HEK293 (cell line): ENCODE measurements around the gene FUT6.

Experiments used
- CTCF ChIA-PET: fragments of 350-600 bp; formaldehyde crosslinking; extraction: SDS; loops from one replicate; lab custom pipeline; 2021; ENCODE audit warnings: antibody characterized with exemption; lab: Yijun Ruan, JAX
- POLR2A ChIA-PET: fragments of 300-600 bp; formaldehyde crosslinking; extraction: SDS; loops from one replicate; lab custom pipeline; 2020; ENCODE audit warnings: antibody characterized with exemption, inconsistent platforms; lab: Yijun Ruan, JAX
- H3K27ac ChIP-seq: fragments of 200-500 bp; sonication (Bioruptor generic); 2 replicates; pipeline ENCODE4 v1.5.1; 2014; ENCODE audit warnings: low read depth, low read length, control low read depth, inconsistent platforms; ENCODE audit errors: extremely low read depth
- H3K36me3 ChIP-seq, 2 experiments: fragments of 200-500 bp in 1 of 2; sonication (Bioruptor generic) in 1 of 2; 1 replicate in 1 of 2; 2 replicates in 1 of 2; pipeline ENCODE4 v1.5.1; 2014 to 2017; ENCODE audit warnings: inconsistent platforms in 2 of 2, low read length in 2 of 2; ENCODE audit not compliant: control insufficient read depth in 2 of 2, insufficient read depth in 1 of 2
- H3K4me1 ChIP-seq: fragments of 200-500 bp; sonication (Bioruptor generic); 2 replicates; pipeline ENCODE4 v1.5.1; 2014; ENCODE audit warnings: mild to moderate bottlenecking, low read length, inconsistent platforms; ENCODE audit not compliant: control insufficient read depth, insufficient read depth
- H3K4me3 ChIP-seq: 2 replicates; pipeline ENCODE4 v1.5.1; 2011; ENCODE audit warnings: low read depth, mild to moderate bottlenecking, control low read depth, low read length, moderate library complexity
- H3K9me3 ChIP-seq: fragments of 200-500 bp; sonication (Bioruptor generic); 2 replicates; pipeline ENCODE4 v1.5.1; 2014; ENCODE audit warnings: low read depth, low read length, inconsistent platforms; ENCODE audit not compliant: control insufficient read depth, insufficient read depth
- IKZF3 ChIP-seq: fragments of 450-650 bp; IDR thresholded peaks from 2 replicates; pipeline ENCODE4 v1.5.0; 2018; ENCODE audit warnings: missing biosample characterization, mild to moderate bottlenecking, missing genetic modification characterization, moderate library complexity
- KLF10 ChIP-seq: fragments of 450-650 bp; IDR thresholded peaks from 2 replicates; pipeline ENCODE4 v1.5.1; 2018; ENCODE audit warnings: missing biosample characterization, mild to moderate bottlenecking, missing genetic modification characterization
- KLF16 ChIP-seq: fragments of 450-650 bp; formaldehyde crosslinking; IDR thresholded peaks from 2 replicates; pipeline ENCODE4 v1.5.1; 2017; ENCODE audit warnings: missing biosample characterization, missing genetic modification characterization
- KLF8 ChIP-seq: fragments of 450-650 bp; formaldehyde crosslinking; IDR thresholded peaks from 2 replicates; pipeline ENCODE4 v1.5.1; 2016; ENCODE audit warnings: missing biosample characterization, missing genetic modification characterization
- MEIS1 ChIP-seq: sonication (generic); formaldehyde crosslinking; IDR thresholded peaks from 2 replicates; pipeline ENCODE4 v1.8.1; 2022; ENCODE audit warnings: missing genetic modification reagents, mild to moderate bottlenecking, borderline replicate concordance
- SETDB1 ChIP-seq: IDR thresholded peaks from one replicate; pipeline ENCODE4 v1.6.1; 2017; ENCODE audit warnings: mild to moderate bottlenecking, low read length, moderate library complexity, mixed read lengths; ENCODE audit not compliant: insufficient read length
- SP2 ChIP-seq: fragments of 450-650 bp; formaldehyde crosslinking; IDR thresholded peaks from 2 replicates; pipeline ENCODE4 v1.5.1; 2016; ENCODE audit warnings: missing biosample characterization, missing genetic modification characterization
- ZBTB1 ChIP-seq: fragments of 450-650 bp; formaldehyde crosslinking; IDR thresholded peaks from 2 replicates; pipeline ENCODE4 v1.5.1; 2016; ENCODE audit warnings: missing biosample characterization, missing genetic modification characterization
- ZNF2 ChIP-seq: fragments of 450-650 bp; formaldehyde crosslinking; IDR thresholded peaks from 2 replicates; pipeline ENCODE4 v1.5.1; 2016; ENCODE audit warnings: missing biosample characterization, missing genetic modification characterization
- ZNF335 ChIP-seq: fragments of 450-650 bp; formaldehyde crosslinking; conservative IDR thresholded peaks from 2 replicates; pipeline ENCODE4 v1.5.1; 2016; ENCODE audit warnings: missing biosample characterization, missing genetic modification characterization
- ZNF341 ChIP-seq: fragments of 450-650 bp; formaldehyde crosslinking; IDR thresholded peaks from 2 replicates; pipeline ENCODE4; 2016; ENCODE audit warnings: low read depth, missing biosample characterization, missing genetic modification characterization
- ZNF530 ChIP-seq: fragments of 450-650 bp; formaldehyde crosslinking; IDR thresholded peaks from 2 replicates; pipeline ENCODE4 v1.5.1; 2016; ENCODE audit warnings: low read depth, missing biosample characterization, missing genetic modification characterization
- ZNF561 ChIP-seq: fragments of 450-650 bp; IDR thresholded peaks from 2 replicates; pipeline ENCODE4 v1.5.1; 2018; ENCODE audit warnings: missing biosample characterization, missing genetic modification characterization, borderline replicate concordance
- ZNF600 ChIP-seq: fragments of 450-650 bp; formaldehyde crosslinking; IDR thresholded peaks from 2 replicates; pipeline ENCODE4 v1.5.1; 2016; ENCODE audit warnings: missing biosample characterization, missing genetic modification characterization
- ZNF610 ChIP-seq: fragments of 450-650 bp; formaldehyde crosslinking; IDR thresholded peaks from 2 replicates; pipeline ENCODE4 v1.5.1; 2016; ENCODE audit warnings: missing biosample characterization, missing genetic modification characterization, borderline replicate concordance
- ZNF623 ChIP-seq: fragments of 450-650 bp; formaldehyde crosslinking; IDR thresholded peaks from 2 replicates; pipeline ENCODE4 v1.5.1; 2016; ENCODE audit warnings: missing biosample characterization, missing genetic modification characterization
- ZNF768 ChIP-seq: fragments of 450-650 bp; formaldehyde crosslinking; IDR thresholded peaks from 2 replicates; pipeline ENCODE4 v1.5.1; 2018; ENCODE audit warnings: missing biosample characterization, mild to moderate bottlenecking, missing genetic modification characterization
- TF ChIP-seq, protein P1 (sequence below): fragments of 450-650 bp; formaldehyde crosslinking; IDR thresholded peaks from 2 replicates; pipeline ENCODE4 v1.5.1; 2017; ENCODE audit warnings: missing biosample characterization, missing genetic modification characterization
- TF ChIP-seq, protein P2 (sequence below): fragments of 450-650 bp; formaldehyde crosslinking; IDR thresholded peaks from 2 replicates; pipeline ENCODE4 v1.5.1; 2017; ENCODE audit warnings: missing biosample characterization, missing genetic modification characterization
- TF ChIP-seq, protein P3 (sequence below): fragments of 450-650 bp; formaldehyde crosslinking; IDR thresholded peaks from 2 replicates; pipeline ENCODE4 v1.5.1; 2016; ENCODE audit warnings: missing biosample characterization, missing genetic modification characterization
- TF ChIP-seq, protein P4 (sequence below): fragments of 450-650 bp; formaldehyde crosslinking; IDR thresholded peaks from 2 replicates; pipeline ENCODE4 v1.5.1; 2016; ENCODE audit warnings: missing biosample characterization, missing genetic modification characterization
- TF ChIP-seq, protein P5 (sequence below): fragments of 450-650 bp; formaldehyde crosslinking; IDR thresholded peaks from 2 replicates; pipeline ENCODE4 v1.5.1; 2016; ENCODE audit warnings: missing biosample characterization, missing genetic modification characterization
- TF ChIP-seq, protein P6 (sequence below): fragments of 450-650 bp; formaldehyde crosslinking; IDR thresholded peaks from 2 replicates; pipeline ENCODE4 v1.5.1; 2016; ENCODE audit warnings: missing biosample characterization, missing genetic modification characterization
- TF ChIP-seq, protein P7 (sequence below): fragments of 450-650 bp; formaldehyde crosslinking; IDR thresholded peaks from 2 replicates; pipeline ENCODE4; 2016; ENCODE audit warnings: missing biosample characterization, missing genetic modification characterization

FUT6 gene

DNA sequence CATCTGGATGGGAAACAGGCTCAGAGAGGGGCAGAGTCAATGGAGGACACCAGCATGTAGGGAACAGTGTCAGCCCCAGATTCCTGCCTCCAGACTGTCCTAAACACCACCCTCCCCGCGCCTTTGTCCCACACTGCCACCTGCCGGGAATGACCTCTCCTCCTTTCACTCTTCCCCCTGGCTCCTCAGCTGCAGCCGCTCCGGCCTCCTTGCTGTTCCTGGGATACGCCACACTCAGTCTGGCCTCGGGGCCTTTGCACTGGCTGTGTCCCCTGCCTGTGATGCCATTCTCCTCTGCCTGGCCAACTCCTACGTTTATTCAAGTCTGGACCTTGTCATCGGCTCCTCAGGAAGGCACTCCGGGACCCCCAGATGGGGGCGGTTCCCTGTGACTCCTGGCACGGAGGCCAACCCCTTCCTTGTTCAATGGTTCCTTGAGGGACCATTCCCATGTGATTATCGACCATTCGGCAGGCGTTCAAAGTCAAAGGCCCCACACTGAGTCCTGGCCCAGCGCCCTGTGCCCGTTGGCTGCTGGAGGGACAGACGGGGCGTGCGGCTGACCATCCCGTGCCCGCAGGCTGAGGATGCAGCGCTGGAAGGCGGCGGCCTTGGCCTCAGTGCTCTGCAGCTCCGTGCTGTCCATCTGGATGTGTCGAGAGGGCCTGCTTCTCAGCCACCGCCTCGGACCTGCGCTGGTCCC, 15.8 kb downstream of the FUT6 start:
- no peak overlapping the region for H3K4me3 ChIP-seq
- no peaks in the 10 kb centered on the region for H3K9me3 ChIP-seq
- peaks cover 6% of the 10 kb centered on the region for H3K4me1 ChIP-seq
- ChIA-PET POLR2A (interaction anchor here (1.9 kb wide), 1 partner anchor 20 kb away, joined by 5 read pairs; the partner anchor contains the start of gene NRTN), CTCF (interaction anchor here (0.6 to 5.6 kb wide), 9 partner anchors 12 to 160 kb away, joined by 3 to 44 read pairs (median 4); partner anchors contain the start of gene NRTN)
- H3K36me3 ChIP-seq, result no peaks in the 10 kb centered on the region
- H3K27ac ChIP-seq, result no peak overlapping the region
- TF ChIP-seq KLF16, result peak; percentile 56; the same call in 1 of the 2 replicates
- TF ChIP-seq ZBTB1 (tag by site-specific recombination), result no peak
- TF ChIP-seq, protein P1, sequence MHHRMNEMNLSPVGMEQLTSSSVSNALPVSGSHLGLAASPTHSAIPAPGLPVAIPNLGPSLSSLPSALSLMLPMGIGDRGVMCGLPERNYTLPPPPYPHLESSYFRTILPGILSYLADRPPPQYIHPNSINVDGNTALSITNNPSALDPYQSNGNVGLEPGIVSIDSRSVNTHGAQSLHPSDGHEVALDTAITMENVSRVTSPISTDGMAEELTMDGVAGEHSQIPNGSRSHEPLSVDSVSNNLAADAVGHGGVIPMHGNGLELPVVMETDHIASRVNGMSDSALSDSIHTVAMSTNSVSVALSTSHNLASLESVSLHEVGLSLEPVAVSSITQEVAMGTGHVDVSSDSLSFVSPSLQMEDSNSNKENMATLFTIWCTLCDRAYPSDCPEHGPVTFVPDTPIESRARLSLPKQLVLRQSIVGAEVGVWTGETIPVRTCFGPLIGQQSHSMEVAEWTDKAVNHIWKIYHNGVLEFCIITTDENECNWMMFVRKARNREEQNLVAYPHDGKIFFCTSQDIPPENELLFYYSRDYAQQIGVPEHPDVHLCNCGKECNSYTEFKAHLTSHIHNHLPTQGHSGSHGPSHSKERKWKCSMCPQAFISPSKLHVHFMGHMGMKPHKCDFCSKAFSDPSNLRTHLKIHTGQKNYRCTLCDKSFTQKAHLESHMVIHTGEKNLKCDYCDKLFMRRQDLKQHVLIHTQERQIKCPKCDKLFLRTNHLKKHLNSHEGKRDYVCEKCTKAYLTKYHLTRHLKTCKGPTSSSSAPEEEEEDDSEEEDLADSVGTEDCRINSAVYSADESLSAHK (tag by site-specific recombination), result no peak
- TF ChIP-seq ZNF623 (tag by site-specific recombination), result peak; percentile 98
- TF ChIP-seq SP2 (tag by site-specific recombination), result 0 out of 2 replicates have a peak, but pooled peaks have one; percentile 10
- TF ChIP-seq, protein P2, sequence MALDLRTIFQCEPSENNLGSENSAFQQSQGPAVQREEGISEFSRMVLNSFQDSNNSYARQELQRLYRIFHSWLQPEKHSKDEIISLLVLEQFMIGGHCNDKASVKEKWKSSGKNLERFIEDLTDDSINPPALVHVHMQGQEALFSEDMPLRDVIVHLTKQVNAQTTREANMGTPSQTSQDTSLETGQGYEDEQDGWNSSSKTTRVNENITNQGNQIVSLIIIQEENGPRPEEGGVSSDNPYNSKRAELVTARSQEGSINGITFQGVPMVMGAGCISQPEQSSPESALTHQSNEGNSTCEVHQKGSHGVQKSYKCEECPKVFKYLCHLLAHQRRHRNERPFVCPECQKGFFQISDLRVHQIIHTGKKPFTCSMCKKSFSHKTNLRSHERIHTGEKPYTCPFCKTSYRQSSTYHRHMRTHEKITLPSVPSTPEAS (tag by site-specific recombination), result no peak
- TF ChIP-seq KLF8, result 0 out of 2 replicates have a peak, but pooled peaks have one; percentile 23
- no peak for TF ChIP-seq KLF10 (tag by site-specific recombination)
- no peak for TF ChIP-seq ZNF530
- peak; percentile 77 for TF ChIP-seq ZNF341 (tag by site-specific recombination)
- no peak for TF ChIP-seq ZNF561
- no peak for TF ChIP-seq MEIS1 (CRISPR knock-in tag)
- TF ChIP-seq, protein P3, sequence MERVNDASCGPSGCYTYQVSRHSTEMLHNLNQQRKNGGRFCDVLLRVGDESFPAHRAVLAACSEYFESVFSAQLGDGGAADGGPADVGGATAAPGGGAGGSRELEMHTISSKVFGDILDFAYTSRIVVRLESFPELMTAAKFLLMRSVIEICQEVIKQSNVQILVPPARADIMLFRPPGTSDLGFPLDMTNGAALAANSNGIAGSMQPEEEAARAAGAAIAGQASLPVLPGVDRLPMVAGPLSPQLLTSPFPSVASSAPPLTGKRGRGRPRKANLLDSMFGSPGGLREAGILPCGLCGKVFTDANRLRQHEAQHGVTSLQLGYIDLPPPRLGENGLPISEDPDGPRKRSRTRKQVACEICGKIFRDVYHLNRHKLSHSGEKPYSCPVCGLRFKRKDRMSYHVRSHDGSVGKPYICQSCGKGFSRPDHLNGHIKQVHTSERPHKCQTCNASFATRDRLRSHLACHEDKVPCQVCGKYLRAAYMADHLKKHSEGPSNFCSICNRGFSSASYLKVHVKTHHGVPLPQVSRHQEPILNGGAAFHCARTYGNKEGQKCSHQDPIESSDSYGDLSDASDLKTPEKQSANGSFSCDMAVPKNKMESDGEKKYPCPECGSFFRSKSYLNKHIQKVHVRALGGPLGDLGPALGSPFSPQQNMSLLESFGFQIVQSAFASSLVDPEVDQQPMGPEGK (tag by site-specific recombination), result 0 out of 2 replicates have a peak, but pooled peaks have one; percentile 25
- TF ChIP-seq ZNF610, result peak; percentile 59; the same call in 1 of the 2 replicates
- peak; percentile 83; the same call in 1 of the 2 replicates for TF ChIP-seq ZNF768
- TF ChIP-seq ZNF2 (tag by site-specific recombination), result peak; percentile 87
- TF ChIP-seq, protein P4, sequence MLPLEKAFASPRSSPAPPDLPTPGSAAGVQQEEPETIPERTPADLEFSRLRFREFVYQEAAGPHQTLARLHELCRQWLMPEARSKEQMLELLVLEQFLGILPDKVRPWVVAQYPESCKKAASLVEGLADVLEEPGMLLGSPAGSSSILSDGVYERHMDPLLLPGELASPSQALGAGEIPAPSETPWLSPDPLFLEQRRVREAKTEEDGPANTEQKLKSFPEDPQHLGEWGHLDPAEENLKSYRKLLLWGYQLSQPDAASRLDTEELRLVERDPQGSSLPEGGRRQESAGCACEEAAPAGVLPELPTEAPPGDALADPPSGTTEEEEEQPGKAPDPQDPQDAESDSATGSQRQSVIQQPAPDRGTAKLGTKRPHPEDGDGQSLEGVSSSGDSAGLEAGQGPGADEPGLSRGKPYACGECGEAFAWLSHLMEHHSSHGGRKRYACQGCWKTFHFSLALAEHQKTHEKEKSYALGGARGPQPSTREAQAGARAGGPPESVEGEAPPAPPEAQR, result no peak
- TF ChIP-seq, protein P5, sequence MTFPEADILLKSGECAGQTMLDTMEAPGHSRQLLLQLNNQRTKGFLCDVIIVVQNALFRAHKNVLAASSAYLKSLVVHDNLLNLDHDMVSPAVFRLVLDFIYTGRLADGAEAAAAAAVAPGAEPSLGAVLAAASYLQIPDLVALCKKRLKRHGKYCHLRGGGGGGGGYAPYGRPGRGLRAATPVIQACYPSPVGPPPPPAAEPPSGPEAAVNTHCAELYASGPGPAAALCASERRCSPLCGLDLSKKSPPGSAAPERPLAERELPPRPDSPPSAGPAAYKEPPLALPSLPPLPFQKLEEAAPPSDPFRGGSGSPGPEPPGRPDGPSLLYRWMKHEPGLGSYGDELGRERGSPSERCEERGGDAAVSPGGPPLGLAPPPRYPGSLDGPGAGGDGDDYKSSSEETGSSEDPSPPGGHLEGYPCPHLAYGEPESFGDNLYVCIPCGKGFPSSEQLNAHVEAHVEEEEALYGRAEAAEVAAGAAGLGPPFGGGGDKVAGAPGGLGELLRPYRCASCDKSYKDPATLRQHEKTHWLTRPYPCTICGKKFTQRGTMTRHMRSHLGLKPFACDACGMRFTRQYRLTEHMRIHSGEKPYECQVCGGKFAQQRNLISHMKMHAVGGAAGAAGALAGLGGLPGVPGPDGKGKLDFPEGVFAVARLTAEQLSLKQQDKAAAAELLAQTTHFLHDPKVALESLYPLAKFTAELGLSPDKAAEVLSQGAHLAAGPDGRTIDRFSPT (tag by site-specific recombination), result peak; percentile 29; the same call in 1 of the 2 replicates
- TF ChIP-seq IKZF3, result peak; percentile 72
- TF ChIP-seq ZNF600 (tag by site-specific recombination), result peak; percentile 93
- TF ChIP-seq, protein P6, sequence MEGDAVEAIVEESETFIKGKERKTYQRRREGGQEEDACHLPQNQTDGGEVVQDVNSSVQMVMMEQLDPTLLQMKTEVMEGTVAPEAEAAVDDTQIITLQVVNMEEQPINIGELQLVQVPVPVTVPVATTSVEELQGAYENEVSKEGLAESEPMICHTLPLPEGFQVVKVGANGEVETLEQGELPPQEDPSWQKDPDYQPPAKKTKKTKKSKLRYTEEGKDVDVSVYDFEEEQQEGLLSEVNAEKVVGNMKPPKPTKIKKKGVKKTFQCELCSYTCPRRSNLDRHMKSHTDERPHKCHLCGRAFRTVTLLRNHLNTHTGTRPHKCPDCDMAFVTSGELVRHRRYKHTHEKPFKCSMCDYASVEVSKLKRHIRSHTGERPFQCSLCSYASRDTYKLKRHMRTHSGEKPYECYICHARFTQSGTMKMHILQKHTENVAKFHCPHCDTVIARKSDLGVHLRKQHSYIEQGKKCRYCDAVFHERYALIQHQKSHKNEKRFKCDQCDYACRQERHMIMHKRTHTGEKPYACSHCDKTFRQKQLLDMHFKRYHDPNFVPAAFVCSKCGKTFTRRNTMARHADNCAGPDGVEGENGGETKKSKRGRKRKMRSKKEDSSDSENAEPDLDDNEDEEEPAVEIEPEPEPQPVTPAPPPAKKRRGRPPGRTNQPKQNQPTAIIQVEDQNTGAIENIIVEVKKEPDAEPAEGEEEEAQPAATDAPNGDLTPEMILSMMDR (tag by site-specific recombination), result peak; percentile 87
- 0 out of 2 replicates have a peak, but pooled peaks have one; percentile 23 for TF ChIP-seq ZNF335
- TF ChIP-seq, protein P7, sequence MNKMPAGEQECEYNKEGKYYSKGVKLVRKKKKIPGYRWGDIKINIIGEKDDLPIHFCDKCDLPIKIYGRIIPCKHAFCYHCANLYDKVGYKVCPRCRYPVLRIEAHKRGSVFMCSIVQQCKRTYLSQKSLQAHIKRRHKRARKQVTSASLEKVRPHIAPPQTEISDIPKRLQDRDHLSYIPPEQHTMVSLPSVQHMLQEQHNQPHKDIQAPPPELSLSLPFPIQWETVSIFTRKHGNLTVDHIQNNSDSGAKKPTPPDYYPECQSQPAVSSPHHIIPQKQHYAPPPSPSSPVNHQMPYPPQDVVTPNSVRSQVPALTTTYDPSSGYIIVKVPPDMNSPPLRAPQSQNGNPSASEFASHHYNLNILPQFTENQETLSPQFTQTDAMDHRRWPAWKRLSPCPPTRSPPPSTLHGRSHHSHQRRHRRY (tag by site-specific recombination), result no peak
- no peak for TF ChIP-seq SETDB1
